Caco-2 (cell line): ENCODE results near the gene CLK3. TPM values are rescaled to one million over a fixed set of nuclear protein-coding genes. Genes with fewer than 3 reads are reported as not detected.

Source experiments
- BruUV-seq: library from RNA; stranded (reverse); fragments of 400-500 nt; replicated peaks from 2 replicates; lab custom pipeline; 2021; lab: Mats Ljungman, UMichigan
- CTCF ChIA-PET: fragments of 300-600 bp; sonication (Branson Sonifier 250); formaldehyde crosslinking; loops from one replicate; lab custom pipeline; 2022; ENCODE audit warnings: antibody characterized with exemption; lab: Charles Lee
- POLR2A ChIA-PET: fragments of 300-600 bp; sonication (Branson Sonifier 250); formaldehyde crosslinking; loops from one replicate; lab custom pipeline; 2022; ENCODE audit warnings: antibody characterized with exemption; lab: Charles Lee
- DNase-seq, 2 experiments: peaks; one replicate each; pipeline versions ENCODE4 v3.0.0 to v3.0.0-alpha.2; 2020 to 2022
- H3K27me3 ChIP-seq: replicated peaks from 2 replicates; pipeline ENCODE4 v1.6.0; 2011; ENCODE audit warnings: low read length; ENCODE audit not compliant: control insufficient read depth, insufficient read depth
- H3K36me3 ChIP-seq: 2 replicates; pipeline ENCODE4 v1.5.1; 2011; ENCODE audit warnings: low read length; ENCODE audit not compliant: control insufficient read depth, insufficient read depth
- H3K4me1 ChIP-seq: fragments of 250-450 bp; sonication (Bioruptor Pico); 2 replicates; pipeline ENCODE4 v1.5.1; 2020; ENCODE audit warnings: mild to moderate bottlenecking
- H3K4me3 ChIP-seq: 2 replicates; pipeline ENCODE4 v1.5.1; 2011; ENCODE audit warnings: low read depth, mild to moderate bottlenecking, control low read depth, low read length
- H3K9me3 ChIP-seq: fragments of 250-450 bp; sonication (Bioruptor Pico); 2 replicates; pipeline ENCODE4 v1.5.1; 2020; ENCODE audit warnings: mild to moderate bottlenecking, moderate library complexity
- H3K27ac Mint-ChIP-seq: one replicate; pipeline ENCODE4 v1.8.0; 2022; ENCODE audit warnings: mixed read lengths; ENCODE audit not compliant: unreplicated experiment
- H3K27me3 Mint-ChIP-seq: one replicate; pipeline ENCODE4 v1.8.0; 2022; ENCODE audit warnings: mixed read lengths; ENCODE audit not compliant: insufficient read depth, unreplicated experiment
- H3K36me3 Mint-ChIP-seq: one replicate; pipeline ENCODE4 v1.8.0; 2022; ENCODE audit warnings: mild to moderate bottlenecking, mixed read lengths; ENCODE audit not compliant: insufficient read depth, unreplicated experiment
- H3K4me1 Mint-ChIP-seq: one replicate; pipeline ENCODE4 v1.8.0; 2022; ENCODE audit warnings: low read depth, mixed read lengths; ENCODE audit not compliant: unreplicated experiment
- H3K4me3 Mint-ChIP-seq: one replicate; pipeline ENCODE4 v1.8.0; 2022; ENCODE audit warnings: mild to moderate bottlenecking, moderate library complexity, mixed read lengths; ENCODE audit not compliant: unreplicated experiment
- H3K9me3 Mint-ChIP-seq: one replicate; pipeline ENCODE4 v1.8.0; 2022; ENCODE audit warnings: mixed read lengths; ENCODE audit not compliant: unreplicated experiment
- CTCF ChIP-seq, 2 experiments: fragments of 200-600 bp in 1 of 2; IDR thresholded peaks; 1 replicate in 1 of 2; 2 replicates in 1 of 2; pipeline versions ENCODE4 v1.5.1 to v1.8.0; 2011 to 2022; ENCODE audit warnings: antibody characterized with exemption in 1 of 2, control low read depth in 1 of 2, inconsistent platforms in 1 of 2, low read depth in 1 of 2, low read length in 1 of 2, mild to moderate bottlenecking in 1 of 2, moderate library complexity in 1 of 2; ENCODE audit not compliant: insufficient read depth in 1 of 2, severe bottlenecking in 1 of 2, unreplicated experiment in 1 of 2
- intact Hi-C: fragments of 100-400 bp; cut with micrococcal nuclease; formaldehyde crosslinking; loops from one replicate; pipeline ENCODE4 v1.10.0; 2022; ENCODE audit not compliant: unreplicated experiment
- total RNA-seq: library from RNA; stranded (reverse); gene quantifications from 2 replicates; pipeline ENCODE4 v1.2.3, GENCODE V29; 2022

CLK3 gene
- total RNA-seq, 1 experiment from 2014 or later, result 54.5 TPM

- BruUV-seq, result no TSS peak
- intact Hi-C loops, result no loop called here
- peaks cover 8% of the 10 kb centered on the region for H3K4me1 Mint-ChIP-seq
These were observed 37.9 kb downstream of the CLK3 start for GRCh38 chr15:74653426-74654102.

DNA sequence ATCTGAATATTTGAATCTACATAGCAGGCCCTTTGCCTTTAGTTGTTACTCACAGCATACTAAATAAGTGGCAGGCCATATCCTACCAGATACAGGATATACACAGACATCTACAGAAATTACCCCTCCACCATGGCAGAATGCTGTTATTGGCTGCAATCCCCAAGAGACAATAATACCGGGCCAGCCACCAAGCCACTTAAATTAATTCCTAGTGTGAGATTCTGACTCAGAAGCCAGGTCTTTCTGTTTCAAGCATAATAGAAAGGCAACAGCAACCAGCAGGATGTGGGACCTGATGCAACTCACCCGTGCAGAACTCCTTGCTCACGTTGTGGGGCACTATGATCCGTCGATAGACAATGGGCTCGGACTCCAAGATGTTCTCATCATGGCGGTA lies 39.8 kb downstream of the CLK3 start:
- H3K27me3 ChIP-seq, result no peaks in the 10 kb centered on the region
- no peaks in the 10 kb centered on the region for H3K9me3 Mint-ChIP-seq
- H3K27me3 Mint-ChIP-seq, result no peaks in the 10 kb centered on the region
- peaks cover 22% of the 10 kb centered on the region for H3K36me3 Mint-ChIP-seq
- DNase-seq, result no peak
- BruUV-seq, result no TSS peak
- TF ChIP-seq CTCF (IDR thresholded peaks at IDR 0.05; ENCODE audit: insufficient read depth in 1 of 2, low read depth in 1 of 2, low read length in 1 of 2, severe bottlenecking in 1 of 2, unreplicated experiment in 1 of 2), result no peak
- H3K27ac Mint-ChIP-seq, result no peak overlapping the region
- no peak overlapping the region for H3K4me3 Mint-ChIP-seq
- no peak overlapping the region for H3K4me3 ChIP-seq
- ChIA-PET CTCF (no interaction called here), POLR2A (no interaction called here)
- H3K4me1 Mint-ChIP-seq, result peaks cover 2% of the 10 kb centered on the region
- intact Hi-C loops, result no loop called here
- H3K4me1 ChIP-seq, result peaks cover 5% of the 10 kb centered on the region; the same call in 1 of the 2 replicates
- H3K36me3 ChIP-seq, result no peaks in the 10 kb centered on the region; the same call in 1 of the 2 replicates
- no peaks in the 10 kb centered on the region for H3K9me3 ChIP-seq

More at GRCh38 chr15:74653426-74654102, 37.9 kb downstream of the CLK3 start:
- ChIA-PET POLR2A (no interaction called here), CTCF (no interaction called here)
- TF ChIP-seq CTCF (IDR thresholded peaks at IDR 0.05; ENCODE audit: insufficient read depth in 1 of 2, low read depth in 1 of 2, low read length in 1 of 2, severe bottlenecking in 1 of 2, unreplicated experiment in 1 of 2), result no peak
- Histone ChIP-seq H3K9me3 (no peaks in the 10 kb centered on the region), H3K4me1 (peaks cover 5% of the 10 kb centered on the region; the same call in 1 of the 2 replicates), H3K4me3 (no peak overlapping the region), H3K27me3 (no peaks in the 10 kb centered on the region), H3K36me3 (no peaks in the 10 kb centered on the region; the same call in 1 of the 2 replicates)
- DNase-seq, result no peak
- Mint-ChIP-seq H3K4me3 (no peak overlapping the region), H3K27me3 (no peaks in the 10 kb centered on the region), H3K36me3 (peaks cover 26% of the 10 kb centered on the region), H3K27ac (peak overlapping the region; percentile 48), H3K9me3 (no peaks in the 10 kb centered on the region)

DNA sequence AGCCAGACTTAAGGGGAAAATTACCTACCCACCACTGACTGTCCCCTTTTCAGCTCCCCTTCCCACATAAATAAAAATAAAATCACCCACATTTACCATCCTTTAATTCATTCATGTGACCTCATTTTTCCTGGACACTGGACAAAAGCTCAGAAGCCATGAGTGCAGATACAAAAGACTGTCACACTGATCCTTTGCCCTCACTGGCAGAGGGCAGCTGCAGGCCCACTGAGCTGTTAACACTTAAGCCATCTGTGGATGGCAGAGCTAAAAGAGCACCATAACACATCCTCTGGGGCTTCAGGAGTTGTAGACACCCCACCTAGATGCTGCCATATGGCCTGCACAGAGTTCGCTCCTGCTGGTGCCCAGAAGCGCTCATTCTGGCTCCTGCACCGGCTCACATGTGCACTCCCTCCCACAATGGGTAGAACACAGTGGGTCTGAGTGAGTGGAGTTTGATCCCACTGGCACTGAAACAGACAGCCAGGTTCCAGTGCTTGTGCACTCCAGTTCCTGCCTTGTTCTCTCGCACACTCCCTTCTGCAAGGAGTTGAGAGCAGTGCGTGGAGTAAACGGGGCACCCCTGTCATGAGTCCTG lies 41.4 kb downstream of the CLK3 start:
- no peaks in the 10 kb centered on the region for H3K4me1 Mint-ChIP-seq
- Histone ChIP-seq H3K4me1 (peaks cover 9% of the 10 kb centered on the region), H3K27me3 (no peaks in the 10 kb centered on the region), H3K36me3 (no peaks in the 10 kb centered on the region), H3K4me3 (no peak overlapping the region), H3K9me3 (no peaks in the 10 kb centered on the region)
- peaks cover 25% of the 10 kb centered on the region for H3K36me3 Mint-ChIP-seq
- ChIA-PET POLR2A (no interaction called here), CTCF (interaction anchor here (1.0 kb wide), 1 partner anchor 114 kb away, joined by 3 read pairs; no protein-coding TSS in a partner anchor)
- DNase-seq, result no peak
- BruUV-seq, result no TSS peak
- TF ChIP-seq CTCF (IDR thresholded peaks at IDR 0.05; ENCODE audit: insufficient read depth in 1 of 2, low read depth in 1 of 2, low read length in 1 of 2, severe bottlenecking in 1 of 2, unreplicated experiment in 1 of 2), result no peak
- no peaks in the 10 kb centered on the region for H3K27me3 Mint-ChIP-seq
- H3K4me3 Mint-ChIP-seq, result no peak overlapping the region
- H3K9me3 Mint-ChIP-seq, result no peaks in the 10 kb centered on the region
- no peak overlapping the region for H3K27ac Mint-ChIP-seq
- intact Hi-C loops, result no loop called here
